OCI-M1 (cell line): ENCODE measurements around the gene STX19.
"Not testable (repeated sequence)": the region's sequence is repeated elsewhere in the genome, so short reads cannot be mapped to it uniquely, and the experiment has no call there.

Source experiments
- DNase-seq: peaks from one replicate; lab custom pipeline; 2025; lab: John Stamatoyannopoulos, UW

The STX19 gene

GRCh38 chr3:94028093-94028837 lies at the start of gene STX19:
TSS of gene STX19 (minus strand) at chr3:94028597. CDS start at chr3:94015269, 13,328 bp downstream.
- no peak for DNase-seq

- DNase-seq, result no peak
These were observed 47.7 kb upstream of the STX19 start for GRCh38 chr3:94076055-94076454.

- no peak for DNase-seq
These were observed 43.4 kb upstream of the STX19 start for GRCh38 chr3:94071713-94072284.

GRCh38 chr3:94070341-94070911 lies 42.0 kb upstream of the STX19 start:
- no peak for DNase-seq

GRCh38 chr3:94069194-94069813 lies 40.9 kb upstream of the STX19 start:
- DNase-seq, result peak; percentile 59

GRCh38 chr3:94066506-94067500 lies 38.4 kb upstream of the STX19 start:
- DNase-seq, result no peak

- no peak for DNase-seq
These were observed 37.6 kb upstream of the STX19 start for GRCh38 chr3:94065819-94066480.

- DNase-seq, result no peak
These were observed 36.7 kb upstream of the STX19 start for GRCh38 chr3:94065122-94065521.

GRCh38 chr3:94064243-94064860 lies 36.0 kb upstream of the STX19 start:
- peak; percentile 50 for DNase-seq

GRCh38 chr3:94063496-94064119 lies 35.2 kb upstream of the STX19 start:
- peak; percentile 52 for DNase-seq

- peak; percentile 98 for DNase-seq
These were observed 34.4 kb upstream of the STX19 start, which contains the start of the genes DHFR2 and NSUN3 for GRCh38 chr3:94062513-94063404. TSS of gene DHFR2 (minus strand) at chr3:94062916. CDS start at chr3:94061511, 1,405 bp downstream. TSS of gene NSUN3 (plus strand) at chr3:94063061. CDS start at chr3:94063127, 66 bp downstream.

GRCh38 chr3:94061297-94061696 lies 32.9 kb upstream of the STX19 start:
- no peak for DNase-seq

GRCh38 chr3:94050546-94050945 lies 22.1 kb upstream of the STX19 start:
- no peak for DNase-seq

- no peak for DNase-seq
These were observed 20.9 kb upstream of the STX19 start for GRCh38 chr3:94049267-94049666.

GRCh38 chr3:94046533-94046932 lies 18.1 kb upstream of the STX19 start:
- DNase-seq, result no peak

- not testable (repeated sequence) for DNase-seq
These were observed 15.9 kb upstream of the STX19 start for GRCh38 chr3:94044100-94044936.

- no peak for DNase-seq
These were observed 14.9 kb upstream of the STX19 start for GRCh38 chr3:94043285-94043684.

GRCh38 chr3:94036909-94037507 lies 8.6 kb upstream of the STX19 start:
- DNase-seq, result peak; percentile 37
